GM15510 (cell line): ENCODE data around the gene SFMBT2.

Experiments
- POLR2A ChIP-seq: IDR thresholded peaks from 3 replicates; pipeline ENCODE4 v1.6.1; 2011; ENCODE audit warnings: borderline replicate concordance; ENCODE audit not compliant: insufficient read length; ENCODE audit errors: extremely low read depth

SFMBT2 gene

GRCh38 chr10:7311218-7311849 is 99.5 kb downstream of the SFMBT2 start:
- no peak for TF ChIP-seq POLR2A

- no peak for TF ChIP-seq POLR2A
Measured at GRCh38 chr10:7310076-7310475, 100.8 kb downstream of the SFMBT2 start.

GRCh38 chr10:7308826-7309225 is 102.0 kb downstream of the SFMBT2 start:
- TF ChIP-seq POLR2A, result no peak

- TF ChIP-seq POLR2A, result no peak
Measured at GRCh38 chr10:7306616-7307015, 104.2 kb downstream of the SFMBT2 start.

GRCh38 chr10:7306147-7306546 is 104.7 kb downstream of the SFMBT2 start:
- no peak for TF ChIP-seq POLR2A

- no peak for TF ChIP-seq POLR2A
Measured at GRCh38 chr10:7305053-7305452, 105.8 kb downstream of the SFMBT2 start.

GRCh38 chr10:7304110-7304509 is 106.7 kb downstream of the SFMBT2 start:
- no peak for TF ChIP-seq POLR2A

- TF ChIP-seq POLR2A, result no peak
Measured at GRCh38 chr10:7302930-7303557, 107.8 kb downstream of the SFMBT2 start.

- no peak for TF ChIP-seq POLR2A
Measured at GRCh38 chr10:7302392-7302906, 108.4 kb downstream of the SFMBT2 start.

GRCh38 chr10:7301006-7301778 is 109.6 kb downstream of the SFMBT2 start:
- no peak for TF ChIP-seq POLR2A

GRCh38 chr10:7300384-7300971 is 110.4 kb downstream of the SFMBT2 start:
- TF ChIP-seq POLR2A, result no peak

GRCh38 chr10:7298495-7298894 is 112.3 kb downstream of the SFMBT2 start:
- TF ChIP-seq POLR2A, result no peak

GRCh38 chr10:7297094-7297493 is 113.7 kb downstream of the SFMBT2 start:
- no peak for TF ChIP-seq POLR2A

- TF ChIP-seq POLR2A, result no peak
Measured at GRCh38 chr10:7296648-7297047, 114.2 kb downstream of the SFMBT2 start.

- TF ChIP-seq POLR2A, result no peak
Measured at GRCh38 chr10:7296076-7296475, 114.8 kb downstream of the SFMBT2 start.

- no peak for TF ChIP-seq POLR2A
Measured at GRCh38 chr10:7293378-7293920, 117.4 kb downstream of the SFMBT2 start.
